ENCODE results near the gene GPR150.

GPR150 gene

DNA sequence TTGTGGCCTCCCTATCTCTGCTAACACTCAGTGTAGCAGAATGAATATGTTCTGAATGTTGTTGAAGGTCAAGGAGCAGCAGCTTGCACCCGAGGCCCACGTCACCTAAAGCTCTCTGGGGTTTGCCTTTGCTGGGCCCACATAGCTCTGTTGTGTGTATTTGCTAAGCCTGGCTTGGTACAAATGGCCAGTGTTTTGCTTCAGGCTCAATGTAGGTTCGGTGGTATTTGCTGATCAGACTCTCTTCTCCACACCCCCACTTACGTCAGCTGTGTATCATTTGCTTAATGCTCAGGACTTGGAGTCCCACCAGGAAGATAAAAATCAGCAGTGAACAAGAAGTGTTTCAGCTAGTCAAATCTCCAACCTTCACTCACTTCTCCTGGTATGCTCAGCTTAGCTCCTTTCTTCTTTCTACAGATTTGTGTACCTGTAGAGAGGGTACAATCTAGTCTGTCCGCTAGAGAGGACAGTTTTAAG, 21.9 kb downstream of the GPR150 start:
- no peaks in the 10 kb centered on the region for H3K4me1 ChIP-seq (ENCODE audit: control insufficient read depth, insufficient read depth, low read length)
- POLR2A ChIA-PET, result no interaction called here
- CTCF ChIA-PET, result interaction anchor here (1.3 to 7.4 kb wide), 5 partner anchors 10 to 207 kb away, joined by 4 to 64 read pairs (median 8); no protein-coding TSS in a partner anchor
- H3K4me3 ChIP-seq (ENCODE audit: low read depth, low read length), result no peak overlapping the region
- TF ChIP-seq ZSCAN18 (tag by site-specific recombination; IDR thresholded peaks at IDR 0.05) (no peak), GLI2 (tag by site-specific recombination; IDR thresholded peaks at IDR 0.05; ENCODE audit: borderline replicate concordance, low read depth) (no peak), ZFHX2 (tag by site-specific recombination; conservative IDR thresholded peaks at IDR 0.05) (no peak), ZNF529 (tag by site-specific recombination; IDR thresholded peaks at IDR 0.05; ENCODE audit: insufficient replicate concordance) (no peak), ZEB2 (tag by site-specific recombination; IDR thresholded peaks at IDR 0.05) (no peak), ZNF701 (tag by site-specific recombination; IDR thresholded peaks at IDR 0.05) (no peak), ZNF184 (tag by site-specific recombination; IDR thresholded peaks at IDR 0.05) (no peak), SP3 (tag by site-specific recombination; IDR thresholded peaks at IDR 0.05) (no peak), ZNF175 (tag by site-specific recombination; IDR thresholded peaks at IDR 0.05) (no peak), ZNF473 (tag by site-specific recombination; IDR thresholded peaks at IDR 0.05) (no peak), ZNF777 (tag by site-specific recombination; IDR thresholded peaks at IDR 0.05; ENCODE audit: borderline replicate concordance) (no peak), ZBTB10 (tag by site-specific recombination; IDR thresholded peaks at IDR 0.05) (no peak), ZNF670 (tag by site-specific recombination; IDR thresholded peaks at IDR 0.05; ENCODE audit: low read depth) (no peak), KLF10 (tag by site-specific recombination; IDR thresholded peaks at IDR 0.05) (no peak), INSM2 (tag by site-specific recombination; IDR thresholded peaks at IDR 0.05) (no peak), SCRT2 (tag by site-specific recombination; IDR thresholded peaks at IDR 0.05) (no peak)
- TF ChIP-seq, protein P1, sequence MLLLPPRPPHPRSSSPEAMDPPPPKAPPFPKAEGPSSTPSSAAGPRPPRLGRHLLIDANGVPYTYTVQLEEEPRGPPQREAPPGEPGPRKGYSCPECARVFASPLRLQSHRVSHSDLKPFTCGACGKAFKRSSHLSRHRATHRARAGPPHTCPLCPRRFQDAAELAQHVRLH (tag by site-specific recombination; IDR thresholded peaks at IDR 0.05), result no peak
- H3K9me3 ChIP-seq (ENCODE audit: control insufficient read depth, insufficient read depth, low read depth, low read length), result no peaks in the 10 kb centered on the region
- H3K36me3 ChIP-seq (ENCODE audit: control insufficient read depth in 2 of 2, insufficient read depth in 1 of 2, low read length in 2 of 2), result no peaks in the 10 kb centered on the region
- no peak overlapping the region for H3K27ac ChIP-seq (ENCODE audit: extremely low read depth, low read depth, low read length)

DNA sequence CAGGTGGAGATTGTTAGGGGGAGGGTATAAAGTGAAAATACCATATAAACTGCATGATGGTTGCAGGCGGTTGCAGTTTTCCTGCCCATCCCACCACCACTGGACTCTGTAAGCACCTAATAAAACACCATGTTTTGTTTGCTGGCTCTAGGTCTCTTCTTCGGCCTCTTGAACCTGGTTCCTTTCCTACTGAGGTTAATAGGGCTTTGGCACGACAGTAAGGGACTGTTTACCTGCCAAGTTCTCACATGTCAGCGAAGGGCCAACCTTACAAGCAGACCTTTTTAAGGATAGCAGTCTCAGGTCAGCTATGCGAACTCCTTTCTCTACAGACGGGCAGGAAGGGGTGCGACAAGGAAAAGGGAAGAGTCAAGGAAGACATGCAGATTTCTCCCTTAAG, 23.3 kb downstream of the GPR150 start:
- Histone ChIP-seq H3K4me1 (ENCODE audit: control insufficient read depth, insufficient read depth, low read length) (peaks cover 5% of the 10 kb centered on the region; the same call in 1 of the 2 replicates), H3K27ac (ENCODE audit: extremely low read depth, low read depth, low read length) (no peak overlapping the region), H3K36me3 (ENCODE audit: control insufficient read depth in 2 of 2, insufficient read depth in 1 of 2, low read length in 2 of 2) (no peaks in the 10 kb centered on the region), H3K4me3 (ENCODE audit: low read depth, low read length) (no peak overlapping the region), H3K9me3 (ENCODE audit: control insufficient read depth, insufficient read depth, low read depth, low read length) (no peaks in the 10 kb centered on the region)
- ChIA-PET POLR2A (no interaction called here), CTCF (interaction anchor here (0.7 to 7.4 kb wide), 13 partner anchors 12 to 702 kb away, joined by 3 to 64 read pairs (median 5); partner anchors contain the start of gene MCTP1)
- TF ChIP-seq ZNF629 (tag by site-specific recombination; IDR thresholded peaks at IDR 0.05) (no peak), OVOL3 (tag by site-specific recombination; IDR thresholded peaks at IDR 0.05) (no peak), ZNF518A (tag by site-specific recombination; conservative IDR thresholded peaks at IDR 0.05; ENCODE audit: low read depth) (no peak), ZNF600 (tag by site-specific recombination; IDR thresholded peaks at IDR 0.05) (no peak), ZNF274 (IDR thresholded peaks at IDR 0.05; ENCODE audit: low read length) (no peak), ZNF274 (tag by site-specific recombination; IDR thresholded peaks at IDR 0.05; ENCODE audit: borderline replicate concordance) (no peak)
- TF ChIP-seq, protein P2, sequence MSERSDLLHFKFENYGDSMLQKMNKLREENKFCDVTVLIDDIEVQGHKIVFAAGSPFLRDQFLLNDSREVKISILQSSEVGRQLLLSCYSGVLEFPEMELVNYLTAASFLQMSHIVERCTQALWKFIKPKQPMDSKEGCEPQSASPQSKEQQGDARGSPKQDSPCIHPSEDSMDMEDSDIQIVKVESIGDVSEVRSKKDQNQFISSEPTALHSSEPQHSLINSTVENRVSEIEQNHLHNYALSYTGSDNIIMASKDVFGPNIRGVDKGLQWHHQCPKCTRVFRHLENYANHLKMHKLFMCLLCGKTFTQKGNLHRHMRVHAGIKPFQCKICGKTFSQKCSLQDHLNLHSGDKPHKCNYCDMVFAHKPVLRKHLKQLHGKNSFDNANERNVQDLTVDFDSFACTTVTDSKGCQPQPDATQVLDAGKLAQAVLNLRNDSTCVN (tag by site-specific recombination; optimal IDR thresholded peaks at IDR 0.05), result no peak

Data from HEK293 (cell line).